ENCODE data around the gene GABPB1. TPM values are rescaled to one million over a fixed set of nuclear protein-coding genes. Genes with fewer than 3 reads are reported as not detected.
"Not testable (repeated sequence)": the region's sequence is repeated elsewhere in the genome, so short reads cannot be mapped to it uniquely, and the experiment has no call there.

GABPB1 gene
- total RNA-seq, result 10 to 100 TPM; 30.9 to 31.2 TPM

DNA sequence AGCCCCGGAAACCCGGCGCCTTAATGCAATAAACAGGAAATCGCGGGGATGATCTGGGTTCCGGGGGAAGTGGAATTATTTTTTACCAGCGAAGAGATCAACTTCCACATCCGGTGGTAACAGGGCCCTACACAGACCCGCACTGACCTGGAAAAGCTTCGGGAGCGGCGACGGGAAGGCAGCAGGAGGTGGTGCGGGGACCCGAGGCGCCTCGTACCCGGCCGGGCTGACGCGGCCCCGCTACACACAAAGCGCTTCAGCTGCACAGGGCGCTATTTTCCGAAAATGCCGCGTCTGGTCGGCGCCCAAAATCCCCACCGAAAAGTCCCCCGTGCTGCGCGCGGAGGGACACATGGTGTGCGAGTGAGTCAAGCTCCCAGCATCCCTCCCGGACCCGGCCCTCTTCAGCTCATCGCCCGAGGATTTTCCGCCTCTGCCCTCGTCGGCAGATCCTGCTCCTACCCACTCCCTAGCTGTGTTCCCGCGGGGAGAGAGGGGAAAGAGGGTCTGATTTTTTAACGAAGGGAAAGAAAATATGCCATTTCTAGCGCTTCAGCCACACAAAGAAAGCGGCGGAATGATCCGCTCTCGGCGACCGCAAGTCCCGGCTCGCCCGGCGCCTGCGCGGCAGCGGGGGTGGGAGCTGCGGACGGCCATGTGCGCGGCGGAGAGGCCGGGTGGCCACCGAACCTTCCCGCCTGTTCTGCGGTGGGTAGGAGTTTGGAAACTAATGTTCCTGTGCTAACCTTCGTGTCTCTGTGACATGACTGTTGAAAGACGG lies at the start of gene GABPB1:
TSS of gene GABPB1 (minus strand) at position 361 of the 781 bp plus-strand sequence. CDS start 45,400 bp downstream, outside the sequence.
- Mint-ChIP-seq H3K36me3 (ENCODE audit: low read depth) (peaks cover 84% of the 10 kb centered on the region), H3K4me3 (peak within 1 kb of the TSS; percentile 84)

DNA sequence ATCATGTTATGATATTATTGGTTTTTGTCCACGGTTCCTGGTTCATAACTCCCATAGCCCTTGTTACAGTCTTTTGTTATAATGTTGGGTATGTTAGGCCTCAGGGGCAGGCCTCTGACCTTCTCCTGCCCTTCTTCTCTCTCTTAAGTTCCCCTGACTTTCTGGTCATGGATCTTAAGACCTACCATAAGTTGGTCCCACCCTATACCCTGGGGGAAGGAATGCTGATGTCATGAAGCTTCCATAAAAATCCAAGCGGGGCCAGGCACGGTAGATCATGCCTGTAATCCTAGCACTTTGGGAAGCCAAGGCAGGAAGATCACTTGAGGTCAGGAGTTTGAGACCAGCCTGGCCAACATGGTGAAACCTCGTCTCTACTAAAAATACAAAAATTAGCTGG lies 36.6 kb upstream of the GABPB1 start:
- H3K36me3 Mint-ChIP-seq (ENCODE audit: low read depth); H3K27me3 Mint-ChIP-seq; H3K27ac Mint-ChIP-seq; H3K9me3 Mint-ChIP-seq; H3K4me3 Mint-ChIP-seq; H3K4me1 Mint-ChIP-seq; ATAC-seq (replicated peaks): not testable (repeated sequence)

More for the DNA sequence above, at the start of gene GABPB1:
- H3K27ac Mint-ChIP-seq, result peak within 1 kb of the TSS; percentile 100
- ATAC-seq (replicated peaks), result peak; percentile 47
- no peaks in the 10 kb centered on the region for H3K27me3 Mint-ChIP-seq
- no peaks in the 10 kb centered on the region for H3K9me3 Mint-ChIP-seq
- peaks cover 38% of the 10 kb centered on the region for H3K4me1 Mint-ChIP-seq

DNA sequence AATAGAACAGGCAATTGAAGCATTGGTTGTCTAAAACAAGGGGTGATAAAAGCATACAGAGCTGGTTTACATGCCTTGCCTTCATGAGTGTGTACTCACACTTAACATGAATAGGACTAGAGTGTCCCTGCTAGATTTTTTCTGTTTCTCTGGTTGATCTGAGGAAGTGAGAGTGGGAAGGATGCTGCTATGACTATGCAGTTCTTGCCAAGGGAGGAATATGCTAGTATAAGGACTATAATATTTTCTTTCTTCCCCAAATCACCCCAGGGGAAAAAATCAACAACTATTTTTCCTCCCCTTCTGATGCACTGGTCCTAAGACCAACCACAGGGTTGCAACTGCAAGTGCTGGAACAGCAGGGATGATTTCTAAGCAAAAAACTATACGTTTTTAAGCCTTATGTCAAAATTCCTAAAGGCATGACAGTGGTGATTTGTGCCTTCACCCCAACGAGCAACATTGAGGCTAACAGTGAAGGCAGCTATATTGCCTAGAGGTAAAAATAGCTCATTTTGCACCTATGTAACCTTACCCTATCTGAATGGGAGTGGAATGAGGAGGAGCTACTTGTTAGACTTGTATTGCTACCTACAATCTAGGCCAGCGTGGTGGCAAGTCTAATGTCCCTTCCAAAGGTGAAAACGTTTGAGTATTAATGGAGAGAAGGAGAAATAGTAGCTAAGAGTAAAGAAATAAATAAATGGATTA lies 35.7 kb upstream of the GABPB1 start:
- ATAC-seq (replicated peaks), result no peak
- Mint-ChIP-seq H3K27me3 (no peaks in the 10 kb centered on the region), H3K4me3 (no peak overlapping the region), H3K4me1 (no peaks in the 10 kb centered on the region), H3K9me3 (no peaks in the 10 kb centered on the region), H3K36me3 (ENCODE audit: low read depth) (no peaks in the 10 kb centered on the region), H3K27ac (no peak overlapping the region)

DNA sequence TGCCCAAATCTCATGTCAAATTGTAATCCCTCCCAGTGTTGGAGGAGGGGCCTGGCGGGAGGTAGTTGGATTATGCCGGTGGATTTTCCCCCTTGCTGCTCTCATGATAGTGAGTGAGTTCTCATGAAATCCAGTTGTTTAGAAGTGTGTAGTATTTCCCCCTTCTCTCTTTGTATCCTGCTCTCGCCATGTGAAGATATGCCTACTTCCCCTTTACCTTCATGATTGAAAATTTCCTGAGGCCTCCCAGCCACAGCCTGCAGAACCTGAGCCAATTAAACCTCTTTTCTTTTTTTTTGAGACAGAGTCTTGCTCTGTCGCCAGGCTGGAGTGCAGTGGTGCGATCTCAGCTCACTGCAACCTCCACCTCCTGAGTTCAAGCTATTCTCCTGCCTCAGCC lies 27.4 kb upstream of the GABPB1 start:
- ATAC-seq (replicated peaks); H3K4me3 Mint-ChIP-seq; H3K9me3 Mint-ChIP-seq; H3K27me3 Mint-ChIP-seq; H3K4me1 Mint-ChIP-seq; H3K36me3 Mint-ChIP-seq (ENCODE audit: low read depth); H3K27ac Mint-ChIP-seq: not testable (repeated sequence)

DNA sequence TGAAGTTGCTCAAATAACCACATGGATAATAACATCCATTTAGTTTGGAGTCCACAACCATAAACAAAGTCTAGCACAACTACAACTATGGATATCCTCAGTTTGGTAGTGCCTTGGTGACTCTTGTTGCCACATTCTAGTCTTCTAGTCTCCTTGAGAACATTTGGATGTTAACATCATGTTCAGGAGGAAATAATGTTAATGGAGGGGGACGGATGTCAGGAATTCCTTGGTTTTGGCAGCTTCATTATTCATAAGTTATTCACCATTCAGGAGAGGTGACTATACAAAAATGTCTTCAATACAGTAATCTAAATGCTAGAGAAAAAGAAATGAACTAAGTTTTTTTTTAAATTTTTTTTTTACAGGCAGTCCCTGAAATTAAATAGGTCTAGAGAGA lies 26.4 kb upstream of the GABPB1 start:
- Mint-ChIP-seq H3K27ac (no peak overlapping the region), H3K4me1 (peaks cover 11% of the 10 kb centered on the region), H3K9me3 (no peaks in the 10 kb centered on the region), H3K27me3 (no peaks in the 10 kb centered on the region), H3K4me3 (no peak overlapping the region), H3K36me3 (ENCODE audit: low read depth) (no peaks in the 10 kb centered on the region)
- ATAC-seq (replicated peaks), result no peak

DNA sequence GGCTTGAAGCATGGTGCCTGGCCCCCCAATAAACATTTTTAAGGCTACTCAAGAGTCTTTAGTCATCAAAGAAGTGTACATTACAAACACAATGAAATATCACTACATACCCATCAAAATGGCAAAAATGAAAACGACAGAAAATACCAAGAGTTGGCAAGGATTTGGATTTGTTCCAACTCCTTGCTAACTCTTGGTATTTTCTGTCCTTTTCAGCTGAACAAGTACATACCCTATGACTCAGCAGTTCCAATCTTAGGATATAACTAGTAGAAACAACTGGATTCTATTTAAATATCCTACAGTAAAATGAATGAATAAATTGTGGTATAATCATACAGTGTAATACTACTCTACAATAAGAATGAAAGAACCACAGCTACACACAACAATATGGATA lies 25.1 kb upstream of the GABPB1 start:
- Mint-ChIP-seq H3K9me3 (no peaks in the 10 kb centered on the region), H3K4me3 (no peak overlapping the region), H3K36me3 (ENCODE audit: low read depth) (no peaks in the 10 kb centered on the region), H3K4me1 (peaks cover 11% of the 10 kb centered on the region), H3K27ac (no peak overlapping the region), H3K27me3 (no peaks in the 10 kb centered on the region)
- ATAC-seq (replicated peaks), result no peak

- H3K4me1 Mint-ChIP-seq, result peaks cover 11% of the 10 kb centered on the region
- not testable (repeated sequence) for H3K9me3 Mint-ChIP-seq; H3K4me3 Mint-ChIP-seq; H3K27ac Mint-ChIP-seq; H3K27me3 Mint-ChIP-seq; H3K36me3 Mint-ChIP-seq (ENCODE audit: low read depth); ATAC-seq (replicated peaks)
Observed at GRCh38 chr15:50379413-50379812, 24.4 kb upstream of the GABPB1 start.

- Mint-ChIP-seq H3K9me3 (no peaks in the 10 kb centered on the region), H3K4me3 (peak overlapping the region; percentile 16), H3K36me3 (ENCODE audit: low read depth) (no peaks in the 10 kb centered on the region), H3K4me1 (peaks cover 11% of the 10 kb centered on the region), H3K27me3 (no peaks in the 10 kb centered on the region), H3K27ac (peak overlapping the region; percentile 46)
- no peak for ATAC-seq (replicated peaks)
Observed at GRCh38 chr15:50378776-50379175, 23.8 kb upstream of the GABPB1 start.

DNA sequence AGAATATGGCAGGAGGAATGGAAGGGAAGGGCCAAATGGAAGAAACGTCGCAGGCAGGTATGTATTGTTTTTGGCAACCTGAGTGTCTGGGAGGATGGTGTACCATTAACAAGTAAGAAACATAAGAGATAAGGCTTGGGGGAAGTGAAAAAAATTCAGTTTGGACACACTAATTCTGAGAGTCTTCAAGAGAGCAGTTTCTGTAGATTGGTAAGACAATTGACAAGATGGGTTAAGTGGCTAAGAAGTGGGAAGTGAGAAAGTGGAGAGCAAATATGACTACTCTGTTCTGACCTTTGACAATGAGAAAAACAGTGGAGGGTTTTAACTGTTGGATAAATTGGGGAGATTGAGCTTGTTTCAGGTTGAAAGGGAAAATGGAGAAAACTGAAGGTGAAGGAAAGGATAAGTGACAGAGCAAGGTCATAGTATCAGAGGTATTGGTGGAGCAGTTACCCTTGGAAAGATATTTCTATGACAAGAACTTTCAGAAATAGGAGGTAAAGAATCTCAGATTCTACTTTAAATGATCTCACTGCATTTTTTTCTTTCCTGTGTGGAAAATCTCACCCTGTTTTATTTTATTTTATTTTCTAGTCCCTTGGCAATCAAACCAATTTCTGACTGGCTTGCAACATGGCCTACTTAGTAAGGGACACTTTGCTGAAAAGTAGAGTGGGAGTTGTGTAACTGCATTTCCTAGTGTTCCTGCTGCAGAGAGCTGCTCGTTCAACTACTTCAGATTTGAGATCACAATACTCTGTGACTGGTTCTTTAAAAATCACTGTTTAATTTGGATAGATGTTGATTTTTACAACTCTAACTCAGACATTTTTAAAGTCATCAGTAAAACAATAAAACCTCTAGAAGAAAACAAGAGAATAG lies 23.1 kb upstream of the GABPB1 start:
- peak overlapping the region; percentile 16 for H3K4me3 Mint-ChIP-seq
- no peaks in the 10 kb centered on the region for H3K9me3 Mint-ChIP-seq
- peak; percentile 97 for ATAC-seq (replicated peaks)
- no peaks in the 10 kb centered on the region for H3K27me3 Mint-ChIP-seq
- H3K4me1 Mint-ChIP-seq, result peaks cover 11% of the 10 kb centered on the region
- no peaks in the 10 kb centered on the region for H3K36me3 Mint-ChIP-seq (ENCODE audit: low read depth)
- peak overlapping the region; percentile 46 for H3K27ac Mint-ChIP-seq

DNA sequence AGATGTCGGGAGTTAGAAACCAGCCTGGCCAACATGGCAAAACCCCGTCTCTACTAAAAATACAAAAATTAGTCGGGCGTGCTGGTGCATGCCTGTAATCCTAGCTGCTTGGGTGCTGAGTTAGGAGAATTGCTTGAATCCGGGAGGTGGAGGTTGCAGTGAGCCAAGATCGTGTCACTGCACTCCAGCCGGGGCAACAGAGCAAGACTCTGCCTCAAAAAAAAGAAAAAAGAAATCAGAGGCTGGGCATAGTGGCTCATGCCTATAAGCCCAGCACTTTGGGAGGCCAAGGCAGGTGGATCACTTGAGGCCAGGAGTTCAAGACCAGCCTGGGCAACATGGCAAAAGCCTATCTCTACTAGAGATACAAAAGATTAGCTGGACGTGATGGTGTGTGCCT lies 14.6 kb upstream of the GABPB1 start:
- not testable (repeated sequence) for H3K27me3 Mint-ChIP-seq; H3K27ac Mint-ChIP-seq; H3K4me3 Mint-ChIP-seq; H3K36me3 Mint-ChIP-seq (ENCODE audit: low read depth); ATAC-seq (replicated peaks); H3K9me3 Mint-ChIP-seq; H3K4me1 Mint-ChIP-seq

DNA sequence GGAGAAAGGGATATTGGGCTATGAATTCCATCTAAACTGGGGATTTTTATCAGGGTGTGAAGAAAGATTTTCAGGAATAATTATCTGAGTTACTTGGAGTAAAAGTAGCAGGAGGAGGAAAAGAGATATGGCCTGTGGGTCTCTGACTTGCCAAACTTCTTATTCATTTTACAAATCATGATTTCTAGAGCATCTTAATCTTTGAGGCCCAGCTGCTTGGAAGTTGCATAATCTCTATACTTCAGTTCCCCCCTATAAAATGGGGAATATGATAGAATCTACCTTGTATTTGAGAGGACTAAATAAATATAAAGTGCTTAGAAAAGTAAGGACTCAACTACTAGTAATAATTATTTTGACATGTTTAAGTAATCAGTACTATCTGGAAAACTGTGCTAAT lies 11.0 kb upstream of the GABPB1 start:
- no peaks in the 10 kb centered on the region for H3K9me3 Mint-ChIP-seq
- no peaks in the 10 kb centered on the region for H3K27me3 Mint-ChIP-seq
- no peak overlapping the region for H3K27ac Mint-ChIP-seq
- ATAC-seq (replicated peaks), result no peak
- peaks cover 20% of the 10 kb centered on the region for H3K36me3 Mint-ChIP-seq (ENCODE audit: low read depth)
- H3K4me3 Mint-ChIP-seq, result no peak overlapping the region
- peaks cover 4% of the 10 kb centered on the region for H3K4me1 Mint-ChIP-seq

GRCh38 chr15:50365570-50365969 lies 10.6 kb upstream of the GABPB1 start:
- Mint-ChIP-seq H3K9me3 (no peaks in the 10 kb centered on the region), H3K27ac (no peak overlapping the region), H3K4me3 (no peak overlapping the region), H3K27me3 (no peaks in the 10 kb centered on the region), H3K4me1 (peaks cover 4% of the 10 kb centered on the region), H3K36me3 (ENCODE audit: low read depth) (peaks cover 23% of the 10 kb centered on the region)
- no peak for ATAC-seq (replicated peaks)

- H3K27ac Mint-ChIP-seq, result no peak overlapping the region
- no peak for ATAC-seq (replicated peaks)
- no peaks in the 10 kb centered on the region for H3K27me3 Mint-ChIP-seq
- no peaks in the 10 kb centered on the region for H3K9me3 Mint-ChIP-seq
- no peak overlapping the region for H3K4me3 Mint-ChIP-seq
- peaks cover 37% of the 10 kb centered on the region for H3K36me3 Mint-ChIP-seq (ENCODE audit: low read depth)
- peaks cover 4% of the 10 kb centered on the region for H3K4me1 Mint-ChIP-seq
Observed at GRCh38 chr15:50363612-50364011, 8.6 kb upstream of the GABPB1 start.

DNA sequence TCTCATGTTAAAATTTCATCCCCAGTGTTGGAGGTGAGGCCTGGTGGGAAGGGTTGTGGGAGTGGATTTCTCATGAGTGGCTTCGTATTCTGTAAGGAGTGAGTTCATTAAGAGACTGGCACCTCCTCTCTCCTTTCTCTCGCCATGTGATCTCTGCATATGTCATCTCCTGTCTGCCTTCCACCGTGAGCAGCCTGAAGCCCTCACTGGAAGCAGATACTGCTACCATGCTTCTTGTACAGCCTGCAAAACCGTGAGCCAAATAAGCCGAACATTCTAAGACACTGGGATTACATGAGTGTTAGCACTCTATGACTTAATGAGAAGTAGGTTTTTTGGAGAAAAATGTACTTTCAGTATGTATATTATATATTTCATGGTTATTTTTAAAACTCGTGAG lies 6.8 kb upstream of the GABPB1 start:
- H3K36me3 Mint-ChIP-seq (ENCODE audit: low read depth), result peaks cover 48% of the 10 kb centered on the region
- ATAC-seq (replicated peaks), result no peak
- no peak overlapping the region for H3K27ac Mint-ChIP-seq
- no peaks in the 10 kb centered on the region for H3K9me3 Mint-ChIP-seq
- H3K27me3 Mint-ChIP-seq, result no peaks in the 10 kb centered on the region
- peaks cover 13% of the 10 kb centered on the region for H3K4me1 Mint-ChIP-seq
- no peak overlapping the region for H3K4me3 Mint-ChIP-seq

All from activated T-helper 17 cell treated with anti-CD3 and anti-CD28 coated beads, Interleukin-2, amount 50 U/mL, for 72 hours (primary cell).